Fibroblast of lung (primary cell): ENCODE measurements around the gene WIPF3. TPM values are rescaled to one million over a fixed set of nuclear protein-coding genes. Genes with fewer than 3 reads are reported as not detected.

Experiments used
- DNase-seq, 2 donors: peaks; one replicate each; pipeline versions ENCODE4 v3.0.0 to v3.0.0-alpha.2; 2010; ENCODE audit warnings: low read depth in 2 of 2
- H2AFZ ChIP-seq: 2 replicates; pipeline ENCODE4 v1.5.1; 2012; ENCODE audit warnings: low read length, control low read depth, inconsistent platforms
- H3K27ac ChIP-seq: 2 replicates; pipeline ENCODE4 v1.5.1; 2011; ENCODE audit warnings: low read length, control low read depth; ENCODE audit not compliant: insufficient read depth
- H3K27me3 ChIP-seq: 2 replicates; pipeline ENCODE4 v1.5.1; 2011; ENCODE audit warnings: mild to moderate bottlenecking, low read length; ENCODE audit not compliant: control insufficient read depth, insufficient read depth
- H3K36me3 ChIP-seq: 2 replicates; pipeline ENCODE4 v1.5.1; 2011; ENCODE audit warnings: low read length; ENCODE audit not compliant: control insufficient read depth, insufficient read depth
- H3K4me1 ChIP-seq: 2 replicates; pipeline ENCODE4 v1.5.1; 2011; ENCODE audit warnings: low read length; ENCODE audit not compliant: control insufficient read depth, insufficient read depth; ENCODE audit errors: extremely low read depth
- H3K4me2 ChIP-seq: 2 replicates; pipeline ENCODE4 v1.5.1; 2011; ENCODE audit warnings: low read length, control low read depth; ENCODE audit not compliant: insufficient read depth; ENCODE audit errors: extremely low read depth
- H3K4me3 ChIP-seq, 4 experiments: fragments of 200-600 bp in 1 of 4; sonication (generic) in 1 of 4; replicated peaks in 1 of 4; 2 replicates each; pipeline ENCODE4 v1.5.1; 2011 to 2016; ENCODE audit warnings: low read length in 4 of 4, low read depth in 3 of 4, mild to moderate bottlenecking in 3 of 4, control low read depth in 2 of 4, inconsistent platforms in 1 of 4, mixed read lengths in 1 of 4; ENCODE audit not compliant: insufficient read depth in 1 of 4; ENCODE audit errors: control extremely low read depth in 1 of 4
- H3K79me2 ChIP-seq: 2 replicates; pipeline ENCODE4 v1.5.1; 2012; ENCODE audit warnings: mild to moderate bottlenecking, low read length, inconsistent platforms; ENCODE audit not compliant: control insufficient read depth, insufficient read depth
- H3K9ac ChIP-seq: 2 replicates; pipeline ENCODE4 v1.5.1; 2011; ENCODE audit warnings: mild to moderate bottlenecking, low read length, control low read depth; ENCODE audit not compliant: insufficient read depth
- H3K9me3 ChIP-seq: 2 replicates; pipeline ENCODE4 v1.5.1; 2012; ENCODE audit warnings: low read depth, low read length; ENCODE audit not compliant: control insufficient read depth, insufficient read depth
- H4K20me1 ChIP-seq: 2 replicates; pipeline ENCODE4 v1.5.1; 2011; ENCODE audit warnings: low read length; ENCODE audit not compliant: control insufficient read depth, insufficient read depth; ENCODE audit errors: extremely low read depth
- EZH2 ChIP-seq: IDR thresholded peaks from 2 replicates; pipeline ENCODE4 v1.5.1; 2012; ENCODE audit warnings: low read length, control low read depth, mild to moderate bottlenecking; ENCODE audit errors: missing control alignments
- polyA plus RNA-seq, 2 donors: library from polyadenylated mRNA; depleted of rRNA in 1 of 2; stranded (reverse) in 1 of 2; unstranded in 1 of 2; fragments of >200 nt; gene quantifications; 2 replicates each; pipeline ENCODE4 v1.2.1, GENCODE V29; 2011 to 2012; ENCODE audit warnings: missing spikeins in 1 of 2
- total RNA-seq: library from RNA; depleted of rRNA; stranded (reverse); fragments of >200 nt; gene quantifications from 2 replicates; pipeline ENCODE4 v1.2.1, GENCODE V29; 2014
- TF ChIP-seq, protein P1 (sequence below), 2 donors: IDR thresholded peaks in 1 of 2; conservative IDR thresholded peaks in 1 of 2; 1 replicate in 1 of 2; 2 replicates in 1 of 2; pipeline ENCODE4 v1.5.1; 2011 to 2012; ENCODE audit warnings: low read length in 2 of 2, control low read depth in 1 of 2, inconsistent platforms in 1 of 2, low read depth in 1 of 2, mild to moderate bottlenecking in 1 of 2

The WIPF3 gene
- total and polyA plus RNA-seq, 2 donors (not counting 1 experiment from before 2014, with no cell fraction given) = 0.33 TPM; not detected in 1

DNA sequence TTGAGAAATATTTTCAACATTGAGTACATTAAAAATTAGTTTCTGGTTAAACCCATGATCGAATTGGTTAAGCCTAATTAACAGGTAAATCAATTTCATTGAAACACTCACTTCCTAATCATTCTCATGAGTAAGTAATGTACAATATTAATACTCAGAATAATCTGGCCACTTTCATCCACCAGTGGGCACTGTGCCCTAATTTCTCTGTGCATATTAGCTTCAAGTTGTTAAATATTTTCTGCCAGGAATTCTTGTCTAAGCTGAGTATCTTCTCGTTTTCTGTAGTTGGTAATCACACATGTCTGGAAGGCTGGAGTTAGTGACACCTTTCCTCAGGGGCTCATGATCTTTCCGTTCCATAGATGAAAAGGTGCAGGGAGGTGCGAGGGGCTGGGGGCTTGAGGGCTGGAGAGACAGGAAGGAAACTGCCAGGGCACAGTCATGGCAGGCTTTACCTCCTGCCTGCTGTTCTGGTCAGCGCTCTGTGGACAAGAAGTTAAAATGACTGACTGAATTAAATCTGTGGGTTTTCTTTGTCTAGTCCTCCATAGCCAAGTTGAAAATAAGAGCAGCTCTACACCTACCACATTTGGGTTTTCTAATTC lies 71.9 kb downstream of the WIPF3 start:
- Histone ChIP-seq H3K79me2 (no peaks in the 10 kb centered on the region), H3K27ac (no peak overlapping the region), H3K9me3 (no peaks in the 10 kb centered on the region), H3K4me1 (no peaks in the 10 kb centered on the region), H3K4me3 (no peak overlapping the region), H3K27me3 (no peaks in the 10 kb centered on the region), H3K4me2 (no peak overlapping the region), H4K20me1 (no peaks in the 10 kb centered on the region), H3K36me3 (no peaks in the 10 kb centered on the region), H3K9ac (no peak overlapping the region), H2AFZ (no peak overlapping the region)
- no peak for TF ChIP-seq EZH2
- TF ChIP-seq, protein P1, sequence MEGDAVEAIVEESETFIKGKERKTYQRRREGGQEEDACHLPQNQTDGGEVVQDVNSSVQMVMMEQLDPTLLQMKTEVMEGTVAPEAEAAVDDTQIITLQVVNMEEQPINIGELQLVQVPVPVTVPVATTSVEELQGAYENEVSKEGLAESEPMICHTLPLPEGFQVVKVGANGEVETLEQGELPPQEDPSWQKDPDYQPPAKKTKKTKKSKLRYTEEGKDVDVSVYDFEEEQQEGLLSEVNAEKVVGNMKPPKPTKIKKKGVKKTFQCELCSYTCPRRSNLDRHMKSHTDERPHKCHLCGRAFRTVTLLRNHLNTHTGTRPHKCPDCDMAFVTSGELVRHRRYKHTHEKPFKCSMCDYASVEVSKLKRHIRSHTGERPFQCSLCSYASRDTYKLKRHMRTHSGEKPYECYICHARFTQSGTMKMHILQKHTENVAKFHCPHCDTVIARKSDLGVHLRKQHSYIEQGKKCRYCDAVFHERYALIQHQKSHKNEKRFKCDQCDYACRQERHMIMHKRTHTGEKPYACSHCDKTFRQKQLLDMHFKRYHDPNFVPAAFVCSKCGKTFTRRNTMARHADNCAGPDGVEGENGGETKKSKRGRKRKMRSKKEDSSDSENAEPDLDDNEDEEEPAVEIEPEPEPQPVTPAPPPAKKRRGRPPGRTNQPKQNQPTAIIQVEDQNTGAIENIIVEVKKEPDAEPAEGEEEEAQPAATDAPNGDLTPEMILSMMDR (conservative IDR thresholded peaks at IDR 0.05 in 1 of 2, IDR thresholded peaks at IDR 0.05 in 1 of 2; ENCODE audit: low read depth in 1 of 2, low read length in 2 of 2) = peak; percentile 62 to 64
- DNase-seq = peak; percentile 23 to 59

GRCh38 chr7:29879609-29880008 lies 73.3 kb downstream of the WIPF3 start:
- no peaks in the 10 kb centered on the region for H3K27me3 ChIP-seq
- TF ChIP-seq, protein P1 (conservative IDR thresholded peaks at IDR 0.05 in 1 of 2, IDR thresholded peaks at IDR 0.05 in 1 of 2; ENCODE audit: low read depth in 1 of 2, low read length in 2 of 2) = no peak
- no peak for TF ChIP-seq EZH2
- no peaks in the 10 kb centered on the region for H3K36me3 ChIP-seq
- no peak overlapping the region for H3K27ac ChIP-seq
- H3K4me2 ChIP-seq = no peak overlapping the region
- H2AFZ ChIP-seq = no peak overlapping the region
- no peaks in the 10 kb centered on the region for H3K4me1 ChIP-seq
- no peaks in the 10 kb centered on the region for H4K20me1 ChIP-seq
- H3K9me3 ChIP-seq = no peaks in the 10 kb centered on the region
- H3K4me3 ChIP-seq = no peak overlapping the region
- H3K9ac ChIP-seq = no peak overlapping the region
- peak; percentile 34 to 66 for DNase-seq
- no peaks in the 10 kb centered on the region for H3K79me2 ChIP-seq

DNA sequence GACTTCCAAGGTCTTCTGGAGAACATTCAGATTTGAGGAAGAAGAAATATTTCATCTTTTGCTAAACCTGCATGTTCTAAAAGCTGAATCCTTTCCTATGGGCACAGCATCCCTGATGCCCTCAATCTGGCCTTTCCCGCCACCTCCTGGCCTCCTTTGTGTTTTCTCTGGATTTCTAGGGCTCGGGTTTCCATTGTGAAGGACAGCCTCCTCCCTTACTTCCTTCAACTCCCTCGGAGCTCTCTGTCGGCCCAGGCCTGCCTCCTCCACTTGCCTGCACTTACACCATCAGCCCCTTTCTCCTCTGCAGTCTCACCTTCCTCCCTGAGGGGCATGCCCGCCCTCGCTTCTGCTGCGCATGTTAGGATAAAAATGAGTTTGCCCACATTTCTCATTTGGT lies 75.4 kb downstream of the WIPF3 start:
- no peak overlapping the region for H3K27ac ChIP-seq
- DNase-seq = no peak
- H3K9me3 ChIP-seq = no peaks in the 10 kb centered on the region

More for the DNA sequence above, 75.4 kb downstream of the WIPF3 start:
- no peak for TF ChIP-seq EZH2
- TF ChIP-seq, protein P1 (conservative IDR thresholded peaks at IDR 0.05 in 1 of 2, IDR thresholded peaks at IDR 0.05 in 1 of 2; ENCODE audit: low read depth in 1 of 2, low read length in 2 of 2) = no peak
- Histone ChIP-seq H3K4me2 (no peak overlapping the region), H3K36me3 (no peaks in the 10 kb centered on the region), H4K20me1 (no peaks in the 10 kb centered on the region), H3K4me1 (no peaks in the 10 kb centered on the region), H3K4me3 (no peak overlapping the region), H3K79me2 (no peaks in the 10 kb centered on the region), H3K27me3 (no peaks in the 10 kb centered on the region), H3K9ac (no peak overlapping the region), H2AFZ (no peak overlapping the region)
